GM18873 (cell line): ENCODE measurements around the gene CCDC61.

Experiments
- ATAC-seq: cut with Tn5 transposase; IDR thresholded peaks from one replicate; pipeline ENCODE4 v1.9.1; 2021; ENCODE audit warnings: mild to moderate bottlenecking, moderate library complexity, moderate number of reproducible peaks; ENCODE audit not compliant: unreplicated experiment, low FRiP score

Gene CCDC61

GRCh38 chr19:45972947-45973540 is 22.2 kb upstream of the CCDC61 start:
- ATAC-seq = no peak

GRCh38 chr19:45973553-45974338 is 21.5 kb upstream of the CCDC61 start, which contains the start of gene NOVA2:
Gene NOVA2, minus strand, starts transcription at chr19:45973865. Its CDS starts 514 bp downstream, at chr19:45973351.
- no peak for ATAC-seq

GRCh38 chr19:45975306-45976070 is 19.8 kb upstream of the CCDC61 start:
- no peak for ATAC-seq

GRCh38 chr19:45976178-45976577 is 19.1 kb upstream of the CCDC61 start:
- no peak for ATAC-seq

GRCh38 chr19:45978156-45978555 is 17.1 kb upstream of the CCDC61 start:
- no peak for ATAC-seq

- no peak for ATAC-seq
Observed at GRCh38 chr19:45981350-45981749, 13.9 kb upstream of the CCDC61 start.

GRCh38 chr19:45985321-45985720 is 9.9 kb upstream of the CCDC61 start:
- no peak for ATAC-seq

- no peak for ATAC-seq
Observed at GRCh38 chr19:45990113-45990728, 5.0 kb upstream of the CCDC61 start.

GRCh38 chr19:45994456-45994997 is 740 bp upstream of the CCDC61 start:
- no peak for ATAC-seq

- no peak for ATAC-seq
Observed at GRCh38 chr19:45995715-45996385, 583 bp downstream of the CCDC61 start.

GRCh38 chr19:45996933-45997332 is 1.7 kb downstream of the CCDC61 start:
- ATAC-seq = no peak

GRCh38 chr19:45998834-45999233 is 3.6 kb downstream of the CCDC61 start:
- no peak for ATAC-seq

GRCh38 chr19:45999653-46000121 is 4.4 kb downstream of the CCDC61 start:
- no peak for ATAC-seq

GRCh38 chr19:46000491-46001246 is 5.4 kb downstream of the CCDC61 start:
- ATAC-seq = no peak

- no peak for ATAC-seq
Observed at GRCh38 chr19:46002678-46003275, 7.5 kb downstream of the CCDC61 start.

- no peak for ATAC-seq
Observed at GRCh38 chr19:46006411-46006810, 11.1 kb downstream of the CCDC61 start.

- no peak for ATAC-seq
Observed at GRCh38 chr19:46009530-46010510, 14.6 kb downstream of the CCDC61 start.

GRCh38 chr19:46014534-46014933 is 19.3 kb downstream of the CCDC61 start:
- no peak for ATAC-seq
